H9 (cell line): ENCODE data around the gene IL1R2. TPM values are rescaled to one million over a fixed set of nuclear protein-coding genes. Genes with fewer than 3 reads are reported as not detected.

Experiments used
- DNase-seq: peaks from one replicate; pipeline ENCODE4 v3.0.0-alpha.2; 2017
- H2AFZ ChIP-seq: one replicate; pipeline ENCODE4 v1.6.1; 2013; ENCODE audit warnings: mild to moderate bottlenecking, low read length, control low read depth, moderate library complexity
- H2AK5ac ChIP-seq: 2 replicates; pipeline ENCODE4 v1.6.1; 2013; ENCODE audit warnings: low read length, control low read depth, mixed read lengths; ENCODE audit not compliant: insufficient read length
- H2BK120ac ChIP-seq: one replicate; pipeline ENCODE4 v1.6.1; 2013; ENCODE audit warnings: low read depth, mild to moderate bottlenecking, low read length, control low read depth, inconsistent platforms; ENCODE audit not compliant: poor library complexity, severe bottlenecking
- H2BK12ac ChIP-seq: 2 replicates; pipeline ENCODE4 v1.6.1; 2013; ENCODE audit warnings: low read length, control low read depth, mixed read lengths, low read depth; ENCODE audit not compliant: insufficient read length
- H2BK15ac ChIP-seq: 2 replicates; pipeline ENCODE4 v1.6.1; 2013; ENCODE audit warnings: low read depth, low read length, control low read depth
- H2BK20ac ChIP-seq: one replicate; pipeline ENCODE4 v1.6.1; 2013; ENCODE audit warnings: low read depth, mild to moderate bottlenecking, low read length, control low read depth, inconsistent platforms; ENCODE audit not compliant: poor library complexity, severe bottlenecking
- H2BK5ac ChIP-seq: 2 replicates; pipeline ENCODE4 v1.6.1; 2013; ENCODE audit warnings: low read length, control low read depth, mixed read lengths; ENCODE audit not compliant: insufficient read length
- H3K14ac ChIP-seq: 2 replicates; pipeline ENCODE4 v1.6.1; 2013; ENCODE audit warnings: low read length, control low read depth; ENCODE audit not compliant: insufficient read depth
- H3K18ac ChIP-seq: 2 replicates; pipeline ENCODE4 v1.6.1; 2013; ENCODE audit warnings: low read depth, mild to moderate bottlenecking, mixed read lengths, low read length, control low read depth; ENCODE audit not compliant: insufficient read length
- H3K23ac ChIP-seq: 2 replicates; pipeline ENCODE4 v1.6.1; 2013; ENCODE audit warnings: low read length, control low read depth, mixed read lengths, low read depth; ENCODE audit not compliant: insufficient read length
- H3K23me2 ChIP-seq: 2 replicates; pipeline ENCODE4 v1.6.1; 2013; ENCODE audit warnings: low read depth, mild to moderate bottlenecking, mixed read lengths, low read length, control low read depth; ENCODE audit not compliant: insufficient read length, poor library complexity, severe bottlenecking
- H3K27ac ChIP-seq: 2 replicates; pipeline ENCODE4 v1.5.1; 2013; ENCODE audit warnings: low read length, control low read depth, mixed read lengths, low read depth; ENCODE audit not compliant: insufficient read length
- H3K27me3 ChIP-seq: 2 replicates; pipeline ENCODE4 v1.6.1; 2013; ENCODE audit warnings: low read length, control low read depth, inconsistent platforms; ENCODE audit not compliant: insufficient read depth
- H3K4ac ChIP-seq: 2 replicates; pipeline ENCODE4 v1.6.1; 2013; ENCODE audit warnings: low read depth, mild to moderate bottlenecking, control low read depth, inconsistent platforms, low read length, moderate library complexity
- H3K4me1 ChIP-seq: 2 replicates; pipeline ENCODE4 v1.6.1; 2013; ENCODE audit warnings: low read length, control low read depth, inconsistent platforms; ENCODE audit not compliant: insufficient read depth
- H3K4me2 ChIP-seq: 2 replicates; pipeline ENCODE4 v1.6.1; 2013; ENCODE audit warnings: low read length, control low read depth, mixed read lengths; ENCODE audit not compliant: insufficient read length, insufficient read depth
- H3K56ac ChIP-seq: 2 replicates; pipeline ENCODE4 v1.6.1; 2013; ENCODE audit warnings: low read depth, mild to moderate bottlenecking, mixed read lengths, low read length, control low read depth; ENCODE audit not compliant: insufficient read length
- H3K79me1 ChIP-seq: 2 replicates; pipeline ENCODE4 v1.6.1; 2013; ENCODE audit warnings: low read depth, mild to moderate bottlenecking, moderate library complexity, low read length, control low read depth, inconsistent platforms; ENCODE audit not compliant: insufficient read depth, poor library complexity, severe bottlenecking
- H3K79me2 ChIP-seq: 2 replicates; pipeline ENCODE4 v1.6.1; 2013; ENCODE audit warnings: low read length, control low read depth, inconsistent platforms; ENCODE audit not compliant: insufficient read depth
- H3K9ac ChIP-seq: 2 replicates; pipeline ENCODE4 v1.6.1; 2013; ENCODE audit warnings: low read length, control low read depth, mixed read lengths; ENCODE audit not compliant: insufficient read length; ENCODE audit errors: extremely low read depth
- H3K9me3 ChIP-seq: one replicate; pipeline ENCODE4 v1.6.1; 2013; ENCODE audit warnings: low read depth, low read length, inconsistent platforms; ENCODE audit not compliant: control insufficient read depth
- H3T11ph ChIP-seq: one replicate; pipeline ENCODE4 v1.6.1; 2013; ENCODE audit warnings: mild to moderate bottlenecking, low read length, control low read depth, inconsistent platforms
- H4K20me1 ChIP-seq: one replicate; pipeline ENCODE4 v1.6.1; 2013; ENCODE audit not compliant: control insufficient read depth, insufficient read length, insufficient read depth
- H4K5ac ChIP-seq: 2 replicates; pipeline ENCODE4 v1.6.1; 2013; ENCODE audit warnings: low read depth, mild to moderate bottlenecking, mixed read lengths, low read length, control low read depth; ENCODE audit not compliant: insufficient read length
- H4K8ac ChIP-seq: replicated peaks from 2 replicates; pipeline ENCODE4 v1.6.1; 2013; ENCODE audit warnings: low read length, control low read depth, mixed read lengths, low read depth; ENCODE audit not compliant: insufficient read length
- H4K91ac ChIP-seq: 2 replicates; pipeline ENCODE4 v1.6.1; 2013; ENCODE audit warnings: low read depth, mild to moderate bottlenecking, moderate library complexity, mixed read lengths, low read length, control low read depth; ENCODE audit not compliant: insufficient read length
- H3K27ac Mint-ChIP-seq, 3 experiments: 2 replicates in 2 of 3; 3 replicates in 1 of 3; pipeline ENCODE4 v1.8.0; 2020 to 2021; ENCODE audit warnings: mixed read lengths in 3 of 3, mild to moderate bottlenecking in 1 of 3, moderate library complexity in 1 of 3
- H3K27me3 Mint-ChIP-seq: 2 replicates; pipeline ENCODE4 v1.8.0; 2021; ENCODE audit warnings: low read depth, mild to moderate bottlenecking, moderate library complexity, mixed read lengths
- H3K36me3 Mint-ChIP-seq, 3 experiments: 2 replicates in 2 of 3; 3 replicates in 1 of 3; pipeline ENCODE4 v1.8.0; 2020 to 2021; ENCODE audit warnings: low read depth in 3 of 3, mixed read lengths in 3 of 3; ENCODE audit not compliant: insufficient read depth in 1 of 3
- H3K4me1 Mint-ChIP-seq, 2 experiments: 2 replicates each; pipeline ENCODE4 v1.8.0; 2020; ENCODE audit warnings: mixed read lengths in 2 of 2
- H3K4me3 Mint-ChIP-seq, 2 experiments: 2 replicates in 1 of 2; 3 replicates in 1 of 2; pipeline ENCODE4 v1.8.0; 2020 to 2021; ENCODE audit warnings: mild to moderate bottlenecking in 2 of 2, mixed read lengths in 2 of 2, moderate library complexity in 1 of 2
- H3K9me3 Mint-ChIP-seq, 2 experiments: 2 replicates in 1 of 2; 3 replicates in 1 of 2; pipeline ENCODE4 v1.8.0; 2020; ENCODE audit warnings: mild to moderate bottlenecking in 2 of 2, mixed read lengths in 2 of 2, moderate library complexity in 1 of 2
- total RNA-seq: library from RNA; stranded (reverse); gene quantifications from 2 replicates; pipeline ENCODE4 v1.2.1, GENCODE V29; 2021
- TF ChIP-seq, protein P1 (sequence below): fragments of 200-600 bp; sonication (generic); conservative IDR thresholded peaks from 3 replicates; pipeline ENCODE4 v1.8.0; 2021; ENCODE audit warnings: antibody characterized with exemption, mild to moderate bottlenecking

IL1R2 gene
- total RNA-seq, 1 experiment from 2014 or later = not detected

DNA sequence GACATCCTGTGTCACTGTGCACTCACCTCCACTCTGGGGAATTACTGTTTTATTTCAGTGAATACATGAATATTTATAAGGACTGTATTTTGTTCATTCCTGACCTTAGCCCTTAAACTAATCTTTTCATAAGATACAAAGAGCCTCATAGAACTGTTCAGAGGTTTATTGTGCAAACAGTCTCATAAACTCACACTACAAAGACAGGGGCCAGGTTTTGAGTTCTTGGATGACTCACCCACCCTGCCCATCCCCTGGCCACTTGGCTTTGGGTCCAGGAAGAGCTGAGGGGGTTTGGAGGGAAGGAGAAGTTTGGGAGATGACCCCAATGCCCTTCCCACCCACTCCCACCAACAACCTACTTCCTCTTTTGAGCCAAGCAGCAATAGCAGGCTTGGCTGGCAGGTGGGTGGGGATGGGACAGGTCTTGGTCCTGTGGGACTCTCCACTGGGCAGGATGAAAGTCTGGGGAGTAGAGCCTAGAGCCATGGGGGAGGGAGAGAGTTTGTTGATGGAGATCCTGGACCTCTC lies 43.1 kb upstream of the IL1R2 start:
- H3K79me2 ChIP-seq = no peaks in the 10 kb centered on the region
- peaks cover 0 to 3% of the 10 kb centered on the region in 2 experiments; a peak in 1 of 4 replicates for H3K4me1 Mint-ChIP-seq
- no peak overlapping the region for H3K18ac ChIP-seq
- no peak overlapping the region for H3K9ac ChIP-seq
- H3K4me1 ChIP-seq = no peaks in the 10 kb centered on the region
- H2AFZ ChIP-seq = no peak overlapping the region
- no peak overlapping the region for H4K91ac ChIP-seq
- TF ChIP-seq, protein P1, sequence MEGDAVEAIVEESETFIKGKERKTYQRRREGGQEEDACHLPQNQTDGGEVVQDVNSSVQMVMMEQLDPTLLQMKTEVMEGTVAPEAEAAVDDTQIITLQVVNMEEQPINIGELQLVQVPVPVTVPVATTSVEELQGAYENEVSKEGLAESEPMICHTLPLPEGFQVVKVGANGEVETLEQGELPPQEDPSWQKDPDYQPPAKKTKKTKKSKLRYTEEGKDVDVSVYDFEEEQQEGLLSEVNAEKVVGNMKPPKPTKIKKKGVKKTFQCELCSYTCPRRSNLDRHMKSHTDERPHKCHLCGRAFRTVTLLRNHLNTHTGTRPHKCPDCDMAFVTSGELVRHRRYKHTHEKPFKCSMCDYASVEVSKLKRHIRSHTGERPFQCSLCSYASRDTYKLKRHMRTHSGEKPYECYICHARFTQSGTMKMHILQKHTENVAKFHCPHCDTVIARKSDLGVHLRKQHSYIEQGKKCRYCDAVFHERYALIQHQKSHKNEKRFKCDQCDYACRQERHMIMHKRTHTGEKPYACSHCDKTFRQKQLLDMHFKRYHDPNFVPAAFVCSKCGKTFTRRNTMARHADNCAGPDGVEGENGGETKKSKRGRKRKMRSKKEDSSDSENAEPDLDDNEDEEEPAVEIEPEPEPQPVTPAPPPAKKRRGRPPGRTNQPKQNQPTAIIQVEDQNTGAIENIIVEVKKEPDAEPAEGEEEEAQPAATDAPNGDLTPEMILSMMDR = no peak
- no peaks in the 10 kb centered on the region for H3K79me1 ChIP-seq
- H3K23ac ChIP-seq = no peak overlapping the region
- H3T11ph ChIP-seq = no peak overlapping the region
- H2BK15ac ChIP-seq = no peak overlapping the region
- no peak overlapping the region for H3K56ac ChIP-seq
- no peak overlapping the region for H3K4ac ChIP-seq
- H3K4me3 Mint-ChIP-seq = no peak overlapping the region
- no peak overlapping the region for H2BK120ac ChIP-seq
- H3K27me3 Mint-ChIP-seq = no peaks in the 10 kb centered on the region; the same call in 1 of the 2 replicates
- H3K14ac ChIP-seq = no peak overlapping the region
- H3K23me2 ChIP-seq = no peaks in the 10 kb centered on the region
- no peak overlapping the region for H2BK5ac ChIP-seq
- DNase-seq = no peak
- no peaks in the 10 kb centered on the region for H3K27me3 ChIP-seq
- H4K5ac ChIP-seq = no peak overlapping the region
- H3K36me3 Mint-ChIP-seq = peaks cover 0 to 4% (median 2%) of the 10 kb centered on the region in 3 experiments; a peak in 1 of 7 replicates
- no peaks in the 10 kb centered on the region for H3K9me3 ChIP-seq
- no peak overlapping the region for H3K27ac Mint-ChIP-seq
- H3K27ac ChIP-seq = no peak overlapping the region
- peaks cover 3 to 10% of the 10 kb centered on the region in 2 experiments for H3K9me3 Mint-ChIP-seq
- no peak overlapping the region for H2BK12ac ChIP-seq
- H2BK20ac ChIP-seq = no peak overlapping the region
- no peaks in the 10 kb centered on the region for H4K20me1 ChIP-seq
- no peak overlapping the region for H3K4me2 ChIP-seq
- no peak overlapping the region for H4K8ac ChIP-seq
- H2AK5ac ChIP-seq = no peak overlapping the region
